ENCODE results near the gene FRY. TPM values are rescaled to one million over a fixed set of nuclear protein-coding genes. Genes with fewer than 3 reads are reported as not detected.

Gene FRY
- total and polyA plus RNA-seq, 10 of the 15 experiments (the other 5 are each of a cell fraction or from before 2014, with no cell fraction given): 0.18 to 1.4 (median 0.30) TPM

- DNase-seq (ENCODE audit: low read depth, low spot score) (no peak), FAIRE-seq (no peak), ATAC-seq (no peak)
- in situ Hi-C loops (cut with MboI) (no loop called here), intact Hi-C loops (cut with micrococcal nuclease; ENCODE audit: unreplicated experiment) (no loop called here)
- 72% methylated on average over 5 of the region's 5 CpGs for WGBS (ENCODE audit: insufficient coverage, insufficient replicate concordance, low lambda C conversion rate, missing lambda C conversion rate)
- no TSS peak for BruUV-seq (replicated peaks)
- Histone ChIP-seq H3K4me2 (ENCODE audit: control insufficient read depth, insufficient read depth) (no peak overlapping the region), H3K4me3 (no peak overlapping the region), H3K27me3 (replicated peaks in 1 of 2; ENCODE audit: control insufficient read depth in 2 of 2, insufficient read depth in 2 of 2, low read length in 1 of 2) (no peaks in the 10 kb centered on the region), H3K9ac (ENCODE audit: control insufficient read depth, insufficient read depth, low read length) (no peak overlapping the region), H2AFZ (ENCODE audit: control insufficient read depth, low read depth, low read length) (no peak overlapping the region), H4K20me1 (ENCODE audit: control insufficient read depth, insufficient read depth) (no peaks in the 10 kb centered on the region), H3K79me2 (ENCODE audit: control insufficient read depth, insufficient read depth, low read length) (no peaks in the 10 kb centered on the region), H3K9me3 (replicated peaks; ENCODE audit: control insufficient read depth, insufficient read depth, low read length) (no peaks in the 10 kb centered on the region), H3K4me1 (ENCODE audit: control insufficient read depth, insufficient read depth, low read length) (no peaks in the 10 kb centered on the region), H3K27ac (ENCODE audit: control insufficient read depth, insufficient read depth) (no peak overlapping the region), H3K36me3 (ENCODE audit: control insufficient read depth in 2 of 2, insufficient read depth in 2 of 2, low read length in 1 of 2) (no peaks in the 10 kb centered on the region)
- RAD21 ChIA-PET (ENCODE audit: unreplicated experiment): interaction anchor here (0.6 kb wide), 1 partner anchor 23 kb away, joined by 4 read pairs; no protein-coding TSS in a partner anchor
- CTCF ChIA-PET: interaction anchor here (0.9 kb wide), 1 partner anchor 29 kb away, joined by 3 read pairs; no protein-coding TSS in a partner anchor
- POLR2A ChIA-PET: interaction anchor here (0.6 kb wide), 1 partner anchor 351 kb away, joined by 3 read pairs; no protein-coding TSS in a partner anchor
- SMC1A ChIA-PET (ENCODE audit: uncharacterized antibody, unreplicated experiment): interaction anchor here (1.0 kb wide), 1 partner anchor 365 kb away, joined by 3 read pairs; no protein-coding TSS in a partner anchor
- TF ChIP-seq HSF1 (IDR thresholded peaks at IDR 0.05; ENCODE audit: low read depth, low read length) (no peak), RELA (IDR thresholded peaks at IDR 0.05; ENCODE audit: borderline replicate concordance, partially characterized antibody) (no peak), CHD2 (IDR thresholded peaks at IDR 0.05; ENCODE audit: borderline replicate concordance, low read depth, low read length) (no peak), SPI1 (IDR thresholded peaks at IDR 0.05; ENCODE audit: borderline replicate concordance, insufficient read depth, low read depth, low read length) (no peak), BACH1 (IDR thresholded peaks at IDR 0.05; ENCODE audit: borderline replicate concordance) (no peak), ZBED1 (IDR thresholded peaks at IDR 0.05; ENCODE audit: borderline replicate concordance) (no peak), JUND (IDR thresholded peaks at IDR 0.05; ENCODE audit: low read depth, low read length) (no peak), BCLAF1 (IDR thresholded peaks at IDR 0.05) (no peak), PAX5 (IDR thresholded peaks at IDR 0.05; ENCODE audit: borderline replicate concordance, low read depth, low read length) (no peak), GABPA (IDR thresholded peaks at IDR 0.05; ENCODE audit: low read depth) (no peak), CBX3 (IDR thresholded peaks at IDR 0.05; ENCODE audit: borderline replicate concordance, low read depth) (no peak), SMAD1 (IDR thresholded peaks at IDR 0.05; ENCODE audit: low read depth, partially characterized antibody) (no peak), IRF5 (IDR thresholded peaks at IDR 0.05; ENCODE audit: borderline replicate concordance) (no peak), MEF2B (IDR thresholded peaks at IDR 0.05; ENCODE audit: partially characterized antibody, poor library complexity, severe bottlenecking) (no peak), NKRF (conservative IDR thresholded peaks at IDR 0.05) (no peak), IKZF2 (IDR thresholded peaks at IDR 0.05) (no peak), POLR2AphosphoS2 (IDR thresholded peaks at IDR 0.05; ENCODE audit: low read depth, low read length) (no peak)
Measured at GRCh38 chr13:32216281-32216680, 184.7 kb downstream of the FRY start.
